Endodermal cell (in vitro differentiated cells): ENCODE measurements around the gene NUDT6. TPM values are rescaled to one million over a fixed set of nuclear protein-coding genes. Genes with fewer than 3 reads are reported as not detected.

Experiments used
- DNase-seq: peaks from one replicate; pipeline ENCODE4 v3.0.0-alpha.2; 2017
- H3K27ac ChIP-seq: 2 replicates; pipeline ENCODE4 v1.5.1; 2013; ENCODE audit warnings: mild to moderate bottlenecking, low read depth, low read length, moderate library complexity
- H3K27me3 ChIP-seq: 2 replicates; pipeline ENCODE4 v1.6.1; 2013; ENCODE audit warnings: mild to moderate bottlenecking, low read length, moderate library complexity; ENCODE audit not compliant: insufficient read depth, control insufficient read depth, poor library complexity, severe bottlenecking
- H3K36me3 ChIP-seq: 2 replicates; pipeline ENCODE4 v1.7.0; 2013; ENCODE audit warnings: mild to moderate bottlenecking, low read length, moderate library complexity; ENCODE audit not compliant: control insufficient read depth, insufficient read depth
- H3K4me1 ChIP-seq: one replicate; pipeline ENCODE4 v1.7.0; 2013; ENCODE audit warnings: low read length; ENCODE audit not compliant: control insufficient read depth, insufficient read depth
- H3K4me3 ChIP-seq: 2 replicates; pipeline ENCODE4 v1.5.1; 2013; ENCODE audit warnings: mild to moderate bottlenecking, low read length, moderate library complexity
- H3K9ac ChIP-seq: 2 replicates; pipeline ENCODE4 v1.6.1; 2013; ENCODE audit warnings: mild to moderate bottlenecking, low read length, moderate library complexity; ENCODE audit not compliant: poor library complexity, severe bottlenecking; ENCODE audit errors: extremely low read depth
- H3K9me3 ChIP-seq: 2 replicates; pipeline ENCODE4 v1.6.1; 2013; ENCODE audit warnings: mild to moderate bottlenecking, low read length, moderate library complexity; ENCODE audit not compliant: control insufficient read depth
- H3K27ac Mint-ChIP-seq: 2 replicates; pipeline ENCODE4 v1.8.0; 2020; ENCODE audit warnings: mixed read lengths
- H3K27me3 Mint-ChIP-seq: 2 replicates; pipeline ENCODE4 v1.8.0; 2021; ENCODE audit warnings: mild to moderate bottlenecking, mixed read lengths; ENCODE audit not compliant: insufficient read depth
- H3K36me3 Mint-ChIP-seq: 2 replicates; pipeline ENCODE4 v1.8.0; 2020; ENCODE audit warnings: low read depth, mixed read lengths
- H3K4me1 Mint-ChIP-seq: 2 replicates; pipeline ENCODE4 v1.8.0; 2020; ENCODE audit warnings: mixed read lengths
- H3K4me3 Mint-ChIP-seq: 2 replicates; pipeline ENCODE4 v1.8.0; 2020; ENCODE audit warnings: mild to moderate bottlenecking, moderate library complexity, mixed read lengths
- H3K9me3 Mint-ChIP-seq: 2 replicates; pipeline ENCODE4 v1.8.0; 2020; ENCODE audit warnings: mild to moderate bottlenecking, mixed read lengths
- CTCF ChIP-seq: fragments of 200-600 bp; sonication (generic); conservative IDR thresholded peaks from 2 replicates; pipeline ENCODE4 v1.5.0; 2021; ENCODE audit warnings: antibody characterized with exemption, mild to moderate bottlenecking
- WGBS, 2 experiments: methylation state at CpG; one replicate each; pipeline versions ENCODE4 v1.1.5 to v1.1.7; 2013; ENCODE audit warnings: missing lambda C conversion rate in 2 of 2, mixed read lengths in 1 of 2; ENCODE audit not compliant: insufficient coverage in 1 of 2, insufficient read length in 1 of 2; 5-methylcytosine and 5-hydroxymethylcytosine counted together
- total RNA-seq, 2 donors: library from RNA; stranded (reverse); fragmentation: NEBNext Ultra II Directional in 1 of 2; extraction: Animal tissue kit (Norgen Biotek cat#: 25700) in 1 of 2; gene quantifications; 2 replicates in 1 of 2; 3 replicates in 1 of 2; pipeline ENCODE4 v1.2.1, GENCODE V29; 2021

NUDT6 gene
- total RNA-seq, 2 donors from 2014 or later: 5.8 to 11.6 TPM

- no peak overlapping the region for H3K4me3 ChIP-seq
- no peaks in the 10 kb centered on the region for H3K27me3 ChIP-seq
- peaks cover 10% of the 10 kb centered on the region for H3K9me3 ChIP-seq
- no peaks in the 10 kb centered on the region for H3K4me1 Mint-ChIP-seq
- no peaks in the 10 kb centered on the region for H3K4me1 ChIP-seq
- no peak overlapping the region for H3K9ac ChIP-seq
- H3K9me3 Mint-ChIP-seq: peaks cover 11% of the 10 kb centered on the region
- H3K36me3 ChIP-seq: peaks cover 4% of the 10 kb centered on the region
- DNase-seq: no peak
- H3K27ac Mint-ChIP-seq: no peak overlapping the region
- H3K27me3 Mint-ChIP-seq: no peaks in the 10 kb centered on the region
- WGBS, 2 experiments: 88% methylated on average over 2 of the region's 3 CpGs; no CpG with 5 or more reads in 1 of the 2 experiments
- H3K27ac ChIP-seq: no peak overlapping the region
- H3K36me3 Mint-ChIP-seq: peaks cover 33% of the 10 kb centered on the region
- no peak for TF ChIP-seq CTCF
- H3K4me3 Mint-ChIP-seq: no peak overlapping the region
Observed at GRCh38 chr4:122959981-122960610, 37.7 kb upstream of the NUDT6 start.

- Histone ChIP-seq H3K27me3 (no peaks in the 10 kb centered on the region), H3K4me1 (no peaks in the 10 kb centered on the region), H3K4me3 (no peak overlapping the region), H3K9me3 (peaks cover 10% of the 10 kb centered on the region), H3K27ac (no peak overlapping the region), H3K9ac (no peak overlapping the region), H3K36me3 (peaks cover 4% of the 10 kb centered on the region)
- no peak overlapping the region for H3K4me3 Mint-ChIP-seq
- no peak for TF ChIP-seq CTCF
- H3K27me3 Mint-ChIP-seq: no peaks in the 10 kb centered on the region
- H3K4me1 Mint-ChIP-seq: no peaks in the 10 kb centered on the region
- H3K27ac Mint-ChIP-seq: no peak overlapping the region
- peaks cover 38% of the 10 kb centered on the region for H3K36me3 Mint-ChIP-seq
- DNase-seq: no peak
- H3K9me3 Mint-ChIP-seq: peaks cover 11% of the 10 kb centered on the region
- WGBS, 2 experiments: 85 to 95% methylated on average over 2 of the region's 3 CpGs
Observed at GRCh38 chr4:122959441-122959840, 37.0 kb upstream of the NUDT6 start.

DNA sequence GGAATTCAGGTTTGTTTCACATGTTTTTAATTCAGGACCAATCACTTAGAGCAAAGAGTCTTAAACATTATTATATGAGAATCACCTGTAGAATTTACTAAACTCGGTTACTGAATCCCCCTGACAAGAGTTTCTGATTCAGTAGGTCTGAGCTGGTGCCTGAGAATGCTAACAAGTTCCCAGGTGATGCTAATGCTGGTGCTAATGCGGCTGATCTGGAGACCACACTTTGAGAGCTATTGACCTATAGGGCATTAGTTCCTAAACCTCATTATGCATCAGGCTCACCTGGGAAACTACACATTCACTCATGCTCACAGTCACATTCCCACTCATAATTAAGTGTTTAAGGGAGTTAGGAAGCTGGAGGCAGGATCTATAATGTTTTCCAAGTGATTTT lies 36.1 kb upstream of the NUDT6 start:
- Histone ChIP-seq H3K9ac (no peak overlapping the region), H3K36me3 (peaks cover 4% of the 10 kb centered on the region), H3K27me3 (no peaks in the 10 kb centered on the region), H3K4me1 (no peaks in the 10 kb centered on the region), H3K27ac (no peak overlapping the region), H3K9me3 (peaks cover 10% of the 10 kb centered on the region), H3K4me3 (no peak overlapping the region)
- no peaks in the 10 kb centered on the region for H3K27me3 Mint-ChIP-seq
- TF ChIP-seq CTCF: no peak
- H3K9me3 Mint-ChIP-seq: peaks cover 11% of the 10 kb centered on the region
- no peak for DNase-seq
- H3K4me1 Mint-ChIP-seq: no peaks in the 10 kb centered on the region
- no peak overlapping the region for H3K4me3 Mint-ChIP-seq
- 74 to 86% methylated on average over 1 to 2 of the region's 2 CpGs for WGBS, 2 experiments
- peaks cover 42% of the 10 kb centered on the region for H3K36me3 Mint-ChIP-seq
- no peak overlapping the region for H3K27ac Mint-ChIP-seq
